ENCODE results near the gene CCDC187.

- TF ChIP-seq CTCF (IDR thresholded peaks at IDR 0.05) = no peak
- TF ChIP-seq POLR2A (IDR thresholded peaks at IDR 0.05) = no peak
Observed at GRCh38 chr9:136211441-136212344, 92.2 kb downstream of the CCDC187 start.
